Pons (tissue), 1 donor: ENCODE data around the gene TMEM37.

Experiments
- DNase-seq: peaks from one replicate; pipeline ENCODE4 v3.0.0-alpha.2; 2016; ENCODE audit warnings: low spot score

TMEM37 gene

DNA sequence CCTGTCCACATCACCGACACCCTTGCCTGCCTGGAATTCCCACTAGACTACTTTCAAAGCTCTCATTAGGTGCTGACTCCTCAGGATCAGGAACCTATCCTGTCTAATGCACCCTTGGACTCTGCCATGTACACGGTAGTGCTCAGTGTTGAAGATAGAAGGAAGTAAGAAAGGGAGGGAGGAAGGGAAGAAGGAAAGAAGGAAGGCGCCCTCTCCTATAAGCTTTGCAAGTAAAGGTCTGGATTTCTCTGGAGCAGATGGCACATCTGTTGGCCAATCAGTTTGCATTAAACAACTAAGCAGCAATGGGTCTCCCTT, 47.3 kb downstream of the TMEM37 start:
- no peak for DNase-seq

- DNase-seq = no peak
Observed at GRCh38 chr2:119480184-119480583, 48.5 kb downstream of the TMEM37 start.

GRCh38 chr2:119480718-119481142, 49.1 kb downstream of the TMEM37 start:
- no peak for DNase-seq

GRCh38 chr2:119481501-119482455, 50.1 kb downstream of the TMEM37 start:
- no peak for DNase-seq

- DNase-seq = peak; percentile 7
Observed at GRCh38 chr2:119482481-119483394, 51.1 kb downstream of the TMEM37 start.

- no peak for DNase-seq
Observed at GRCh38 chr2:119483395-119483753, 51.7 kb downstream of the TMEM37 start.

- DNase-seq = no peak
Observed at GRCh38 chr2:119483896-119484718, 52.5 kb downstream of the TMEM37 start.

DNA sequence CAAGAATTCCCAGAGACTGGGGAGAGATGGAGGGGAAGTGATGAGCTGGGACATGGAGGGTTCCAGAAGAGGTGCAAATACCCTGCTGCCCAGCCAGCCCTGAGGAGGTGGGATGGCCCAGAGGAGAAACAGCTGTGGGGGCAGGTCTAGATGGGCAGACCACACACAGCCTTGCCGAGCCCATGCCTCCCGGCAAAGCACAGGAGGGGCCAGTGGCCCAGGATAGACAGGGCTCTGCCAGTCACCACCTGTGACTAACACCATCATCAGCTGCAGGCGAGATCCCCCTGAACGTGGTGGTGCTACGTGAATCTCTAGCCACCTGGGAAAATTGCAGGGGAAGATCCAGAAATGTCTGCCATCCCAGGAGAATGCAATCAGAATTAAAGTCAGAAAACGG, 53.2 kb downstream of the TMEM37 start:
- no peak for DNase-seq

DNA sequence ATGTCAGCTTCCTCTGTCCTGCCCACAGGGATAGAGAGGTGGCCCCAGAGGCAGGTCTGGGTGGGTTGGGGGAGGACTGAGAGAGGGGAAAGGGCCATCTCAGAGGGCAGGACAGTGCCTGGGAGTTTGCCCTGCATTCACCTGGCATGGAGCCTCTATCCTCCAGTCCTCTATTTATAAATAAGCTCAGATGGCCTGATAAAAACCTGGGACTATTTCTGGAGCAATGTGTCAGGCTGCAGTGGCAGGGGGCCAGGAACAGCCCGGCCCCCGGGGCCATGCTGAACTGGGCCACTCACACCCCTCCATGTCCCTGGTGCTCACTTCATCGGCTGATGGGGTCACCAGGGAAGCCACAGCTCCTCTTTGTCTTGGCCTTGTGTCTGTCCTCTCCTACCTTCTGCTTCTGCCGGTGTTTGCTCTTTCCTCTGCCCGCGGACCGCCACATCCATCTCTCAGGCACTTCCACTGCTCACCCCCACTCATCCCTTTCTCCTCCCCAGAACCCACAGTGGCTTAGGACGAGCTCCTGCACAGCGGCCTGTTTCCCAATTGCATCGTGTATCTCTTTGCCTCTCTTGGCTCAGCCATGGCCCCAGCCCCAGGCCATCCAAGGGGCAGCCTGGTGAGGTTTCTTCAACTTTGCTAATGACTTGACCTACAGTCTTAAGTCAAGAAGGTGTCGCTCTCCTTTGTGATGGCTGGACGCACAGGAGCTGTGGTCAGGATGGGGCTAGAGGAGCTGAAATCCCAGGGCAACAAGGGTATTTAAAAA, 53.9 kb downstream of the TMEM37 start:
- DNase-seq = no peak

- DNase-seq = no peak
Observed at GRCh38 chr2:119486196-119486827, 54.7 kb downstream of the TMEM37 start.

DNA sequence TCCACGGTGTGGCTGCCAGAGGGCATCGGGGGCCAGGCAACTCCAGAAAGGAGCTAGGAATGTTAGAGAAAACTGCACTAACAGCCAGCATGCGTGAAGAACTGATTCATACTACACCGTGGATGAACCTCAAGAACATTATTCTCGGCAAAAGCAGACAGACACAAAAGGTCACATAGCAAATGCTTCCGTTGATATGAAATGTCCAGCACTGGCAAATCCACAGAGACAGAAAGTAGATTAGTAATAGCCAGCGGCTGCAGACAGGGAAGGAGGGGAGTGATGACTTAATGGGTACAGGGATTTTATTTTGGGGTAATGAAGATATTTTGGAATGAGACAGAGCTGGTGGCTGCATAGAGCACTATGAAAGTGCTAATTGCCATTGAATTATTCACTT, 55.2 kb downstream of the TMEM37 start:
- DNase-seq = no peak

GRCh38 chr2:119487434-119488244, 56.0 kb downstream of the TMEM37 start:
- no peak for DNase-seq
